Measurements from ENCODE around the gene KNSTRN.

KNSTRN gene

DNA sequence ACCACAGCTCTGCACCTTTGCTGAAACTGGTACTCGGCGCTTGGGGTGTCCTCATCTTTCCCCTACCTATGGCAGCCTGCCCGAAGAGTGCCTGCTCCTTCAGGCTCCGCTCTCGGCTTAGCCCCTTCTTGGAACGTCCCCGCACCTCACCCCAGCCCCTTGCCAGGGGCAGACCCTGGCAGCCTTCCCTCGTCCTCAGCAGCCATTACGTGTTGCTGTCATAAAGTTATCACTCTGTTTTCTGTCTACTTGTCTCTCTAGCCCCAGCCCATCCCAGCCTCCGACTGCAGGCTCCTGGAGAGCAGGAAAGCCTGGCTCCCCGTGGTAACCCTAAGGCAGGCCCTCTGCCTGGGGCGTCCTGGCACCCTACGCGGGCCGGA, 53.2 kb downstream of the KNSTRN start:
- TF ChIP-seq Cebpa-rat (IDR thresholded peaks at IDR 0.05), result no peak
- H3K9me3 ChIP-seq (replicated peaks in 1 of 11), result no peaks in the 10 kb centered on the region
- H3K9ac ChIP-seq, result peak overlapping the region; percentile 57 to 78 (median 70); a peak in 21 of 22 replicates
- H3K36me3 ChIP-seq, result no peaks in the 10 kb centered on the region
- peaks cover 32 to 68% (median 60%) of the 10 kb centered on the region in 10 experiments for H3K4me1 ChIP-seq
- peaks cover 23 to 50% (median 34%) of the 10 kb centered on the region in 11 experiments; a peak in 20 of 22 replicates for H3K27me3 ChIP-seq
- H3K4me3 ChIP-seq, result peak overlapping the region; percentile 52 to 73 (median 60)
- peak overlapping the region in 10 of 11 experiments; percentile 20 to 67 (median 55); a peak in 18 of 22 replicates for H3K27ac ChIP-seq
- peak overlapping the region; percentile 92 to 99 (median 98) for H3K4me2 ChIP-seq
- no peaks in the 10 kb centered on the region for H4K20me1 ChIP-seq

DNA sequence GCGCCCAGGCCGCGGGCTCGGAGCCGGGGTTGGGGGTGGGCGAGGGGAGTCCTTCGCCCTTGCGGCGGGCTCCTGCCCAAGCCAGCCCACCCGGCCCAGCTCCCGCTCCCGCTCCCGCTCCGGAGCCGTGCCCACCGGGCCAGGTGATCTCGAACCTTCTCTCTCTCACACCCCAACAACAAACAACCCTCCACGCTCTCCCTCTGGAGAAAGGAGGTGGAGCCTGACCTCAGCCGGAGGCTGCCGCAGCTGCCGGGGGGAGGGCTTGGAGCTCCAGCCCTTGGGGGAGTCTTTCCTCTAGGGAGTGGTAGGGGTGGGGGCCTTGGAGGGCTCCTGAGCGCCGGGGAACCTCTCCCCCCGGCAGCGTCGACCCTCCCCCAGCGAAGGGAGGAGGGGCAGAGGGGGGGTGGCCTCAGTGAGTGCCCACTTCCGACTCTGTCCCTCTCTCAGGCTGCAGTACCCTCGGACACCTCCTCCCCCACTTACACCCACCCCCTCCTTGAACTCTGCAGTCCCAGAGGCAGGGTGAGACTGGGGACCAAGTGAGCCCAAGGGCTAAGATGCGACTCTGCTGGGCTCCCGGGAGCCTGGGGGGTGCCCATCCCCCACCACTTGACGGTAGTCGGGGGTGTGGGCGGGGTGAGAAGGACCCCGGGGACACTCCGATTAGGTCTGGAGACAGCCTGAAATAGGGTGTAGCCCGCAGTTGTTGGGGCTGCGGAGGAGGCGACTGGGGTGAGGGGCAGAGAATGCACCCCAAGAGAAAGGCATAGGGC, 53.8 kb downstream of the KNSTRN start:
- Histone ChIP-seq H3K9ac (peak overlapping the region; percentile 57 to 78 (median 70)), H3K4me3 (peak overlapping the region; percentile 52 to 73 (median 60))

DNA sequence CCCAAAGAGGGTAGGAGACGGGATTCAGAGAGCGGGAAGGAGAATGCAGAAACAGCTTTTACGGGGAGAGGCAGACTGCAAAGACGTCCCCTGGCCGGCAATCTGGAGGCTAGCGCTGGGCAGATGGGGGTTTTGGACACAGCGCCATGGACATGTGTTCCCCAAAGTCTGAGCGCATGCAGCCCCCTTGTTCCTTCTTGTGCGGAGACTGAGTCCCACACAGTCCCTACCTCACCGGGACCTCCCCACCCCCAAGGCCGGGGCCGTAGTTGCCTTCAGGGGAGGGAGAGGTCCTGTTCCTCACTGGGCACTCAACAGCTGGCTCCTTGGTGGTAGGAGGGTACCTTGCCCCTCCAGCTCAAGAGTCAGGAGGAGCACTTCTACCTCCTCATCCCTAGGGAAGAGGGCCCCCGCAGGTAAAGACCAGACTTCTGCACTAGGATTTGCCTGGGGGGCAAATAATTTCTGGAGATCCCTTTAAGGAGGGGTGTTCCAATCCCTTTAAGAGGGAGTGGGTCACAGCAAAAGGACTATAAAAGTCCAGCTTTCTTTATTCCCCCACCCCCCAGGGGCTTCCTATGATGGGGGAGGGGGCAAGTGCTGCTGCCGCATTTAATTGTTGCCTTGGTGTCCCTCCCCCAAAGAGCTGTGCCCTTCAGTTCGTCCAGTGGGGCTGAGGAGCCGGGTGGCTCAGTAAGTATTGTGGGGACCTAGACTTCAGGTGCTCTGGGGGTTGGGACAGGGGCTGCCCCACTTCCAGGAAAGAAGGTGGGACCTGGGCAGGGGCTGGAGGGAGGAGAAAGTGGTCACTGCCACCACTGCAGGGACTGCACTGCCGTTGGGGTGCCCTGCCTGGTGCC, 54.6 kb downstream of the KNSTRN start:
- peak overlapping the region in 7 of 11 experiments; percentile 20 to 67 (median 55); a peak in 6 of 22 replicates for H3K27ac ChIP-seq
- peaks cover 32 to 68% (median 60%) of the 10 kb centered on the region in 10 experiments for H3K4me1 ChIP-seq
- no peaks in the 10 kb centered on the region for H3K9me3 ChIP-seq (replicated peaks in 1 of 11)
- peak overlapping the region; percentile 52 to 73 (median 60) for H3K4me3 ChIP-seq
- peak overlapping the region; percentile 92 to 99 (median 98) for H3K4me2 ChIP-seq
- TF ChIP-seq Cebpa-rat (IDR thresholded peaks at IDR 0.05), result no peak
- H3K27me3 ChIP-seq, result peaks cover 23 to 54% (median 34%) of the 10 kb centered on the region in 11 experiments; a peak in 20 of 22 replicates
- H3K36me3 ChIP-seq, result no peaks in the 10 kb centered on the region
- H3K9ac ChIP-seq, result peak overlapping the region; percentile 57 to 78 (median 70); a peak in 20 of 22 replicates
- peaks cover 4 to 11% (median 10%) of the 10 kb centered on the region in 11 experiments; a peak in 20 of 22 replicates for H4K20me1 ChIP-seq

More for the DNA sequence above, 53.8 kb downstream of the KNSTRN start:
- H3K27ac ChIP-seq, result peak overlapping the region; percentile 20 to 67 (median 55); a peak in 19 of 22 replicates
- H3K4me1 ChIP-seq, result peaks cover 32 to 68% (median 60%) of the 10 kb centered on the region in 10 experiments
- no peaks in the 10 kb centered on the region for H3K36me3 ChIP-seq
- peaks cover 0 to 3% (median 2%) of the 10 kb centered on the region in 11 experiments; a peak in 11 of 22 replicates for H4K20me1 ChIP-seq
- no peak for TF ChIP-seq Cebpa-rat (IDR thresholded peaks at IDR 0.05)
- H3K9me3 ChIP-seq (replicated peaks in 1 of 11), result no peaks in the 10 kb centered on the region
- peak overlapping the region; percentile 92 to 99 (median 98) for H3K4me2 ChIP-seq
- H3K27me3 ChIP-seq, result peaks cover 23 to 50% (median 34%) of the 10 kb centered on the region in 11 experiments; a peak in 20 of 22 replicates

DNA sequence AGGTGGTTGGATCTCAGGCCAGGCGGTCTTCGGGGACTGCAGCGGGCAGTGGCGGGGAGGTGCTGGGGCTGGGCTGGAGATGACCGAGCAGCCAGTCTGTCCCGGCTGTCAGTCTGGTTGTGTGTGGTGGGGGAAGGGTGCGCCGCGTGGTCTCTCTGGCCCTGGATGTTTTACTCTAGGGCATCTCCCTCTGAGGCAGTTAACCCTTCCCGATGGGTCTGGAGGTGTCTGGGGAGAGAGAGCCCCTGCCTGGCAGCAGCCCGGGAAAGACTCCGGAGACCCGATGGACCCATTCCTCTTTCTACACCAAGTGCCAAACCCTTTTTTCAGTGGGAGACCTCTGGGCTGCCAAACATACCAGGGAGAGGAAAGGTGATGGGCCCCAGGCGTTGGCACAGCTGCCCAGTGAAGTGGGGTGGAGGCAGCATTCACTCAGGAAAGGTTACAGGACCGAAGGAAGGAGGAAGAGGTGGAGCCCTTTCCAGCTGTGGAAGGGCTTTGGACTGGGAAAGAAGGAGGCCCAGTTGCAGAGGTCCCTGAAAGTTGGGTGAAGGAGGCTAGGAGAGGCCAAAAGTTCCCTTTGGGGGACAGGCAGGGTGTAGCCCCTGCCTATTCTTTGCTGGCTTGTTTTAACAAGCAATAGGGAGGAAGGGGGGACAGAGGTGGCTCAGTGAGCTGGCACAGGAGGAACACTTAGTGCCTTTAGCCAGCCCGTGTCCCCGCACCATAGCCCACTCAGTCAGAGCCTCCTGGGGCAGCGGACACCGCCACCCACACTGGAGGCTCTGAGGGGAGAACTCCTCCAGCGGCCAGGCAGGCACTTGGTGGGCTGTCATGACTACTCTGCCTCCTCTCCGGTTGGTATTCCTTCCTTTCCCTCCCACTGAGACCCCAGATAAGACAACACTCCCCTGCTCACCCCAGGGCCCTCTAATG, 55.5 kb downstream of the KNSTRN start:
- Histone ChIP-seq H3K4me2 (peak overlapping the region in 9 of 11 experiments; percentile 92 to 99 (median 98); a peak in 18 of 22 replicates), H3K4me3 (no peak overlapping the region), H3K27ac (no peak overlapping the region), H4K20me1 (peaks cover 13 to 20% (median 19%) of the 10 kb centered on the region in 11 experiments), H3K4me1 (peaks cover 40 to 70% (median 68%) of the 10 kb centered on the region in 10 experiments), H3K27me3 (peaks cover 23 to 59% (median 34%) of the 10 kb centered on the region in 11 experiments; a peak in 20 of 22 replicates), H3K36me3 (no peaks in the 10 kb centered on the region; a peak in 1 of 22 replicates), H3K9me3 (replicated peaks in 1 of 11) (no peaks in the 10 kb centered on the region), H3K9ac (no peak overlapping the region)
- TF ChIP-seq Cebpa-rat (IDR thresholded peaks at IDR 0.05), result no peak

DNA sequence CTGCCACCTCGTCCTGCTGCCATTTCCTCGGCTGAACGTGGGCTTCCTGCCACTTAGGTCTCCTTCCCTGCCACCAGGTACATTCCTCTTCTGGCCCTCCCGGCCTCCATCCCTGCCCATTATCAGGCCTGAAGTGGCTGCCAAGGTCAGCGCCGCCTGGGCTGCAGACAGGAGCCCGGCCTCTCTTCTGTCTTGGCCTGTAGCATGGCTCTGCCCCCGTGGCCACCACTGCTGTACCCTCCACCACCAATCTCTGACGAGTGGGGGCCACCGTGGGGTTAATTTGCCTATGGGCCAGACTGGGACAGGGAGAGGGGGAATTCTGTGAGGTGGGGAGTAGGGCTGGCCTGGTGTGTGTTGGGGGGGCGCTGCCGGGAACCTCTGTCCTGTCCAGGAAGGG, 56.2 kb downstream of the KNSTRN start:
- H3K9ac ChIP-seq, result 0 out of 22 replicates have a peak overlapping the region, but pooled peaks of 1 of the 11 experiments have one; percentile 87
- no peaks in the 10 kb centered on the region; a peak in 2 of 22 replicates for H3K36me3 ChIP-seq
- peaks cover 23 to 59% (median 34%) of the 10 kb centered on the region in 11 experiments; a peak in 20 of 22 replicates for H3K27me3 ChIP-seq
- H3K4me1 ChIP-seq, result peaks cover 47 to 77% (median 75%) of the 10 kb centered on the region in 10 experiments
- H3K4me2 ChIP-seq, result peak overlapping the region in 9 of 11 experiments; percentile 92 to 100 (median 99); a peak in 18 of 22 replicates
- H3K4me3 ChIP-seq, result no peak overlapping the region; a peak in 1 of 20 replicates
- H3K27ac ChIP-seq, result no peak overlapping the region
- no peaks in the 10 kb centered on the region for H3K9me3 ChIP-seq (replicated peaks in 1 of 11)
- TF ChIP-seq Cebpa-rat (IDR thresholded peaks at IDR 0.05), result no peak
- peaks cover 20 to 27% (median 26%) of the 10 kb centered on the region in 11 experiments for H4K20me1 ChIP-seq

DNA sequence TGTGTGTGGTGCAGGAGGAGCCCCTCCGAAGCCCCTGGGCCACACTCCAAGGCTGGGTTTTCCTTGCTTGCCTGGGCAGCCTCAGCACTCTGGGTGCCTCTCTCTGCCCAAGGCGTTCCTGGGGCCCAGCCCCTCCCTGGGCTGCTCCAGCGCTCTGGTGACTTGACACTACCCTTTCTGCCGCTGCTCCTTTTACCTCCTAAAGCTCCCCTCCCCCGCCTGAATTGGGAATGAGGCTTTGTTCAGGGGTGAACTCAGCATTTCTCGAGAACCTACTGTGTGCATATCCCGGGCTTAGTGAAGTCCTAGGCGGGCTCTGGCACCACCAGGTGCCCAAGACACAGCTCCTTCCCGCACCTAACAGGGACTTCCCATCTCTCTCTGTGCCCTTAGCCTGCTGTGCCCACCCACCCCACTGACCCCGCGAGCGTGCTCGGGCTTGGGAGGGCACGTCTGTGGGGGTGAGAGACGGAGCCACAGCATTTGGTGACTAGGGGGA, 57.0 kb downstream of the KNSTRN start:
- Histone ChIP-seq H3K4me3 (peak overlapping the region; percentile 57 to 93 (median 88)), H3K4me2 (peak overlapping the region; percentile 89 to 100 (median 98)), H3K4me1 (peaks cover 55 to 82% (median 80%) of the 10 kb centered on the region in 10 experiments), H4K20me1 (peaks cover 28 to 35% (median 34%) of the 10 kb centered on the region in 11 experiments), H3K27me3 (peaks cover 23 to 59% (median 34%) of the 10 kb centered on the region in 11 experiments; a peak in 20 of 22 replicates), H3K36me3 (no peaks in the 10 kb centered on the region; a peak in 2 of 22 replicates), H3K27ac (peak overlapping the region in 1 of 11 experiments; percentile 81; a peak in 2 of 22 replicates), H3K9me3 (replicated peaks in 1 of 11) (no peaks in the 10 kb centered on the region), H3K9ac (peak overlapping the region; percentile 62 to 92 (median 78); a peak in 16 of 22 replicates)
- no peak for TF ChIP-seq Cebpa-rat (IDR thresholded peaks at IDR 0.05)

DNA sequence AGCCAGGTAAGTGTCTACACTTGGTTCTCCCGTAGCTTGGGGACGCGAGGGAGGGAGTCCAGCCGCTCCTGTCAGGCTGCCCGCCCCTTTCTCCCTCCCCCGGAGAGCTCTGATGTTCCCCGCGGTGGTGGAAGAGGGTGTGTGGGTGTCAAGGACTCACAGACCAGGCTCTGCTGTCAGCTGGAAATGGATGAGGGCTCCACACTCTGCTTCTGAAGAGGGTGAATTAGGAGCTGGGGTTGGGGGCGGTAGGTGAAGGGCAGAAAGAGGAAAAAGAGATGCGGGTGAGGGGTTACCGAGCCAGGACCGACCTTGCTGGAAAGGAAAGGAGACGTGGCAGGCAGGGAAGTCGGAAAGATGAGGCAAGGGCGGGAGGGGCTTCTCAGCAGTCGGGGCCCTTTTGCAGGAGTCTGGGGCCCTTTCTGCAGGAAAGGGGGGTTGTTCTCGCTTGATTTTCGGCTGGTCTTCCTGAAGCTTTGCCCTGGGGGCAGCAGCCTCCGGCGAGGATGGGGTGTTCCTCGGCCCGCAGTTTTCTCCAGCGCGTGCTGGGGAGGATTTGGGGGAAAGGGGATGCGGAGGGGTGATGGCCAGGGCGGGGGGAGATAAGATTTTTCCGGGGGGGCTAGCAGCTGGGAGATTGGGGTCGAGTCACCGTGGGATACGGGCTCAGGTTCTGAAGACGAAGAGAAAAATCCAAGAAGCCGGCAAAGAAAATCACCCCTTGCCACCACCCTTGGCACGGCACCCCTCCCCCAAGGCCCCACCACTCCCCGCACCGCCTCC, 57.6 kb downstream of the KNSTRN start:
- no peak for TF ChIP-seq Cebpa-rat (IDR thresholded peaks at IDR 0.05)
- peaks cover 35 to 42% (median 40%) of the 10 kb centered on the region in 11 experiments for H4K20me1 ChIP-seq
- H3K4me2 ChIP-seq, result peak overlapping the region; percentile 89 to 100 (median 98)
- H3K27ac ChIP-seq, result peak overlapping the region in 10 of 11 experiments; percentile 44 to 81 (median 62); a peak in 19 of 22 replicates
- peak overlapping the region; percentile 57 to 93 (median 88) for H3K4me3 ChIP-seq
- no peaks in the 10 kb centered on the region; a peak in 2 of 22 replicates for H3K36me3 ChIP-seq
- no peaks in the 10 kb centered on the region for H3K9me3 ChIP-seq (replicated peaks in 1 of 11)
- H3K27me3 ChIP-seq, result peaks cover 23 to 59% (median 34%) of the 10 kb centered on the region in 11 experiments; a peak in 20 of 22 replicates
- peaks cover 61 to 82% (median 78%) of the 10 kb centered on the region in 10 experiments for H3K4me1 ChIP-seq
- H3K9ac ChIP-seq, result peak overlapping the region; percentile 62 to 92 (median 78)
